ENCODE results near the gene PPP1R12A.

Gene PPP1R12A

DNA sequence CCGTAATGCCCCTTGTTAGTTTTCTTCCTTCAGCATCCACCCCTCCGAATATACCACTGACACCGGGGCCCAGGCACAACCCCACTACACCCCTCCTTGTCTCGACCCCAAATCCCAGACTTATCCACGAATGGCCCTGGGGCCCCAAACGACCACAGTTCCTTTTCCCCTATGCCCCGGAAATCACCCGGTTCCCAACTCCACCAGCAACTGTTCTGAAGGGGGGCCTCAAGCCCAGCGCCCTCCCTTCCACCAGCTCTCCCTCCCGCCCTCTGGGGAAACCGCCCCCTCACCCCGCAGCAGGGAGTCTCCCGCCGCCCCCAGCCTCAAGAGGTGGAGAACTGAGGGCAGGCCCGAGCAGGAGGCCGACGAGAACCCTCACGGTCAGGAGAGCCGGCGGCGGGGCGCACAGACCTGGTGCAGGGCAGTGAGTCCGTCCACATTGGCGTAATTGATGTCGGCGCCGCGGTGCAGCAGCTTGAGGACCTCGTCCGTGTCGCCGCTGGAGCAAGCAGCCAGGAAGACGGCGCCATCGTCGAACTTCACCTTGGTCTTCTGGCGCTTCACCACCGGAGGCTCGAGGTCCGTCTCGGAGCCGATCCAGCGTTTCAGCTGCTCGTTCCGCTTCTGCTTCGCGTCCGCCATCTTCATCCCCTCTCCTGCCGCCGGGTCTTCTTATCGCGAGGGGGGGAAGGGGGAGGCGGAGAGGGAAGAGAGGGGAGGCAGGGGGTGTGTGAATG is 446 bp downstream of the PPP1R12A start:
- DNase-seq, result peak; percentile 54

DNA sequence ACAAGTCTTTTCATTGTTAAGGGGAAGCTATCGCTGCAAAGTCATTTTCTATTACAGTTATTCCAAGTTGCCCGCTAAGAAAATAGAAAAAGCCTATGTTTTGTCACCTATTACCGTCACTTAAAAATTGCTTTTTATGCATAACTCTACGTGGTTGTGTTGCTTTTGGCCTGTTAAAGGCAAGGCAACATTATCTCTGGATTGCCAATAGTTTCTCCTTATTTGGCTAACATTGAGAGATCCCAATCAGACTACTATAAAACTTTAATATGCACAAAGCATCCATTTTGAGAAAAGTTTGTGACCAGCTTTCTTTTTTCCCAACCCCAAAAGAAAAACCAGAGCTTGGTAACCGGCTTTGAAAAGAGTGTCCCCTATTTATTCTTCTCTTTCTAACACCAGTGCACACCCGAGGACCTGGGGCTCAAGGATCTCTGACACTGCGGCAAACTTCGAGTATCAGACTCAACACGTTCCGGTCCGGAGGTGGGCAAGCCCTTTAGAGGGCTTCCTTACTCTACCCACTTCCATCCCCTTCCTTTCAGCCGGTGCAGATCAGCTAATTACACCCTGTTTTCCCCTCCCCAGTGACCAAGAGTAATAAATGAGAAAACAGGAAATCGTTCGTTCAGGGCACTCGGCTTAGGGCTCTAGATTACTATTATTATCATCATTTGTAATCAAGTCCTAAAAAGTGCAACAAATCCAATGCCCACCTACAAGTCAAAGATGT is 1.2 kb downstream of the PPP1R12A start:
- peak; percentile 45 for DNase-seq

- DNase-seq, result no peak
Observed at GRCh38 chr12:79933043-79933442, 1.9 kb downstream of the PPP1R12A start.

GRCh38 chr12:79932357-79932756 is 2.5 kb downstream of the PPP1R12A start:
- no peak for DNase-seq

DNA sequence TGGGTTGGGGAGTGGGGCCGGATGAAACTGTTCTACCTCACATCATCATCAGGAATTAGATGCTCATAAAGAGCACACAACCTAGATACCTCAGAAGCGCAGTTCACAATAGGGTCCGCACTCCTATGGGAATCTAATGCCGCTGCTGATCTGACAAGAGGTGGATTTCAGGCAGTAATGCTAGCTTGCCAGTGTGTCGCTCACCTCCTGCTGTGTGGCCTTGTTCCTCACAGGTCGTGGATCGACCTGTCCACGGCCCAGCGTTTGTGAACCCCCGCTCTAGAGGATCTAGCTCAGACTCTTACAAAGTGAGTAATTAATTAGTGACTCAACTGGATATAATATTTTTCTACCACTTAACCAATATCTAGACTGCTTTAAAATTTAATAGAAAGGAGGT is 5.8 kb downstream of the PPP1R12A start:
- no peak for DNase-seq

DNA sequence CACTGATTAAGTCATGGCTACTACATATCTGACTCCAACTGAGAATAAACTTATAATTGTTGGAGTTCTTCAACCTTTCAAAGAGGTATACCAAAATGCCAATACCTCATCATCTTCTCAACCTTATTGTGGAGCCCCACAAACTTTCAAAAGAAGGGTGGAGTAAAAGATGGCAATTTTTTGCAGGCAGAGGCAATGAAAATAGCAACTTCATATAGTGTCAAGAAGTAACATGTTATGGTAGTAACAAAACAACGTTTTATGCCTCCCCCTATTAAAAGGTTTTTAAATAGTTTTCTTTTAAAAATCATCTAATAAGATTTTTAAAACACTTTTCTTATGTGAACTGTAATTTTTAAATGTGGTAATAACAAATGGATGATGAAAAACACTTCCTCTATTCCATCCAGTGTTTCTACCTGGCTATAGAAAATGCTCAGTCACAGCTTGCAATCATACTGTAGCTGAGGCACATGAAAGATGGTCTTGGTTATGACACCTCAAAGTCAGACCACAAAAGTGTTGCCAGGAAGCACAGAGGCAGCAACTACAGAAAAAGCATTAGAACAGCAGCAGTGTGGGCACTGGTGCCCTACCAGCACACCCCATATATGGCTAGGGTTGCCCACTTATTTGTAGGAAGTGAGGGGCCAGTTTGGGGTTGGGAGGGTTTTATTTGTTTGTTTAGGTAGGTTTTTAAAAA is 7.0 kb downstream of the PPP1R12A start:
- peak; percentile 78 for DNase-seq

DNA sequence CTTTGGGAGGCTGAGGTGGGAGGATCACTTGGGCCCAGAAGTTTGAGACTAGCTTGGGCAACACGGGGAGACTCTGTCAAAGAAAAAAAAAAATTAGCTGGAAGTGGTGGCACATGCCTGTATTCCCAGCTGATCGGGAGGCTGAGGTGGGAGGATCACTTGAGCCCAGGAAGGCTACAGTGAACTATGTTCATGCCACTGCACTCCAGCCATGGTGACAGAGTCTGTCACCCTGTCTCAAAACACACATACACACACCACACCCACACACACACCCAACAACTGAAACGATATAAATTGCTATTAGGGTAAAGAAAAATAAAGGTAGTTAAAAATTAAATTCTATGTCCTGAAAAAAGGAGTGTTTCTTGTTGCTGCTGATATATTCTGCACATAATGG is 7.9 kb downstream of the PPP1R12A start:
- no peak for DNase-seq

- DNase-seq, result no peak
Observed at GRCh38 chr12:79925492-79925891, 9.4 kb downstream of the PPP1R12A start.

GRCh38 chr12:79921786-79922185 is 13.1 kb downstream of the PPP1R12A start:
- DNase-seq, result no peak

- DNase-seq, result no peak
Observed at GRCh38 chr12:79920421-79921238, 14.3 kb downstream of the PPP1R12A start.

DNA sequence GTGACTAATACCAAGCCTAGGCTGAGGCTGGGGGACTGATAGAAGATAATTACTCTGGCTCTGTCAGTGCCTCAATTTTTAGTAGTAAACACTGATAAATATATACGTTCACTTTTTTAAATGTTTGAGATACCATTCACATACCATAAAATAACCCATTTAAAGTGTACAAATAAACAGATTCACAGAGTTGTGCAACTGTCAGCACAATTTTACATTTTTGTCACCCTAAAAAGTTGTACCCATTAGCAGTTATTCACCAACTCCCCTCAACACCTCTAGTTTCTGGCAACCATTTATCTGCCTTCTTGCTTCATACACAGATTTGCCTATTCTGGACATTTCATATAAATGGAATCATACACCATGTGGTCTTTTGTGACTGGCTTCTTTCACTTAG is 15.1 kb downstream of the PPP1R12A start:
- no peak for DNase-seq

- no peak for DNase-seq
Observed at GRCh38 chr12:79916826-79917225, 18.1 kb downstream of the PPP1R12A start.

DNA sequence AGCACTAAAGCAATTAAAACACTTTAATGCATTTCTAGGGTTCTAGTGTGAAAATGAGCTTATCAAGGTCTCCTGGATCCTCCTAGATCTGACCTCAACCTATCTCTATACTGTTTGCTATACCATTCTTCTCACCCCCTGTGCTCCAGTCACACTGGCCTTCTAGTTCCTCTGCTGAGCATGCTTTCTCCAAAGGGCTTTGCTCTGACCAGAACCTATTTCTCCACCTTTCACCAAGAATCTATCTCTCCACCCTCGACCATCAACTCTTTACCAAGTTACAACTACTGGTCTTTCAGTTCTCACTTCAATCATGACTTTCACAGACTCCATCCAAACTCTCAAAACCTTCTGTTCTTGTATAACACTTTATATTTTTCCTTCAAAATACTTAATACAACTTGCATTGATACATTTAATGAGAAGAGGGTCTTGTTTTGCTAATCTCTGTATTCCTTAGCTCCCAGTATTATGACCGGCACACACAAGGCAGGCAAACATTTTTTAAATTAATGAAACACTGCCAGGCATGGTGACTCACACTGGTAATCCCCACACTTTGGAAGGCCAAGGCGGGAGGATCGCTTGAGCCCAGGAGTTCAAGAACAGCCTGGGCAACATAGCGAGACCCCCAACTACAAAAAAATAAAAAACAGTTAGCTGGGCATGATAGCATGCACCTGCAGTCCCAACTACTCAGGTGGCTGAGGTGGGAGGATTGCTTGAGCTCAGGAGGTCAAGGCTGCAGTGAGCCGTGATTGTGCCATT is 22.8 kb downstream of the PPP1R12A start:
- no peak for DNase-seq

DNA sequence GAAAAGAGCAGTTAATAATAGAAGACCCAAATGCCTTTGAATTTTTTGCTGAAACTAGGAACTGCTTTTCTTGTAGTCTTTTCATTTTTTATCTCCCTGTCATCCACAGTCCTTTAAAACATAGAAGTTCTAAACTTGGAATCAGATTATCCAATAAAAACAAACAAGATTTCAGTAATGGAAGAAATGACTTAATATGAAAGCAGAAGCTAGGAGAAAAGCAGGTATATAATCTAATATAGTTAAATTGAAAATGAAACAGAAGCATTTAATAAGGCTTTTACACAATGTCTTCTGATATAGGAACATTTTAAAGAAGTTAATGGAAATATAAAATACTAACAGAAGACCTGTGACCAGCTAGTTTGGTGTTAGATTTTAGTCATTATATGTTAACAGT is 26.5 kb downstream of the PPP1R12A start:
- DNase-seq, result no peak

- DNase-seq, result no peak
Observed at GRCh38 chr12:79901506-79901905, 33.4 kb downstream of the PPP1R12A start.

- no peak for DNase-seq
Observed at GRCh38 chr12:79900951-79901350, 33.9 kb downstream of the PPP1R12A start.

DNA sequence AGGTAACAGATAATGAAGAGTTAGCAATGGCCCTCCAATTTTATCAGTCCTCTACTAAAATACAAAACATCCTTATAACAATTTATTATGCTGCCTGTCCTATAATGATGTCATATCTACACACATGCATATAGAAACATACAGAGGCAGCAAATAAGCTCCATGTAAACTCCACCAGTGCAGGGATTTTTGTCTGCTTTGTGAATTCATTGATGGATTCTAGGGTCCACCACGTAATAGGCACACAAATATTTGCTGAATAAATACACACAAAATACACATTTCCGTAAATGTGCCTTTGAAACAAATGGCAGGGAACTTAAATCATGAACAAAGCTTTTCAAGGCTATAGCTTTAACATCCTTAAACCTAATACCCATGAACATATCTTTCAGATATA is 34.7 kb downstream of the PPP1R12A start:
- no peak for DNase-seq

DNA sequence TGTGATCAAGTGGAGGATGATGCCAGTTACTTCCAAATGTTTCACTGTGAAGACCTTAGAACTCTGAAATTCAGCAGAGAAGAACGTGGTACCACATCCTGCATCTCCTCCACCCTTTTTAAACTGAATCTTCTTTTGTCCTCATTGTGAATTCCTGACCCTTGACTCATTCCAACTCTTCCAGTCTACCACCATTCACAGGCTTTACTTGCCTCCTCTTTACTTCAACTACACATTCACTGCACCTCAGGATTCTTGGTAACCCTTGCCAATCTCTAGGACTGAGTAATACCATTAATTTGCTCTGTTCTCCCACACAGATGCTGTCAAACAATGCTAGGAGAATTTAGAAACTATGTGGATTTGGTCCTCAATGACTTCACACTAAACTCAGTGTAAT is 37.3 kb downstream of the PPP1R12A start:
- DNase-seq, result no peak

DNA sequence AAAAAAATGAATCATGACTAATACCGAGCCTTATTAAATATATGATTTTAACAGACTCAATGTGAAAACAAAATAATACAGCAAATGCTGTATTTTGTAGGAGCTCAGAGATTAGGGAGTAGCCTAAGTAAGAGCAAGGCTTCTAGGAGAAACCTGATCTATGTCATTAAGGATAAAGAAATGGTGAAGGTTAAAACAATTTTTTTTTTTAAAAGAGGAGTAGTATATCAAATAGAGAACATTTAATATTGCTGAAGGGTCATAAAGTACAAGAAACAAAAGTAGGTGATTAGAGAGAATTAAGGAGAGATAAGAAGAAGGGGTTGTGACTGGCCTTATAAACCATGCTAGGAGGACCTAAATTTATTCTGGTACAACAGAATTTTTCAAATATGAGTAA is 39.1 kb downstream of the PPP1R12A start:
- DNase-seq, result no peak

DNA sequence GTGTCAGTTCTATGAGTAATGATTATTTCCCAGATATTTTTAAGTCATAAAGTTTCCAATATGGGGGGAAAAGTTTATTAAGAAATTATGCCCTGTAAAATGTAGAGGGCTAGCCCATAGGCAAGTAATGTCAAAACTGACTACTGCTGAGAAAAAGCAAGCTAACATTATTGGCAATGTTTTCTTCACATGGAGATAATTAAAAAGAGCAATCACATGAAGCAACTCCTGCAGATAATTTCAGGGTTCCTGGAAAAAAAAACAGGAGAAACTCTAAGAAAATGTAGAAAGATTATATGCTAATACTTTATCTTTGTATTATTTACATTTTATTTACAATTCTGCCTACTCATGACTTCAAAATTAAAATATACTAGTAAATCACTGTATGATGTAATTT is 39.8 kb downstream of the PPP1R12A start:
- no peak for DNase-seq

DNA sequence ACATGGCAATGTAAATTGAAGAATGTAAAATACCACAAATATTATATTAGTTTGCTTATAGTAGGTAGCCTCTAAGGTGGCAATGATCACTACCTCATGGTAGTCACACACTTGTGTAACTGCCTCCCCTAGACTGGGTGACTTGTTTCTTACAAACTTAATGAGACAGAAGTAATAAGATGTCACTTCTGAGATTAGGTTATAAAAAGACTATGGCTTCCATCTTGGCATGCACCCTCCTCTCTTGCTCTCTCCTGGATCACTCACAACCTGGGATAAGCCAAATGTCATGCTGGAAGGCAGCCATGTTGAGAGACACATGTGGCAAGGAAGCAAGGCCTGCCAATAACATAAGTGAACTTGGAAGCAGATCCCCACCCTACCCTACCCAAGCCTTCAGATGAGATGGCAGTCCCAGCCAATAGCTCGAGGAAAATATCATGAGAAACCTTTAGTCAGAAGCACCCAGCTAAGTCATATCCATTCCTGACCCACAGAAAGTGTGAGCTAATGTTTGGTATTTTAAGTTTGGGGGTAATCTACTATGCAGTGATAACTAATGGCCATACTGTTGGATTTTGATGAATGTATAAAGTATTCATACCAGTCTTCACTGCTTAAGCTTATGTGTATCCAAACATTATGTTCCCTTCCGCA is 43.3 kb downstream of the PPP1R12A start:
- no peak for DNase-seq

- no peak for DNase-seq
Observed at GRCh38 chr12:79887890-79888289, 47.0 kb downstream of the PPP1R12A start.

All from CD4-positive, alpha-beta T cell treated with Interleukin-17A for 1 hour (primary cell).